Superior temporal gyrus (tissue), 1 donor: ENCODE measurements around the gene ACCS.

Source experiments
- DNase-seq: peaks from one replicate; pipeline ENCODE4 v3.0.0-alpha.2; 2016; ENCODE audit errors: extremely low spot score

Gene ACCS

DNA sequence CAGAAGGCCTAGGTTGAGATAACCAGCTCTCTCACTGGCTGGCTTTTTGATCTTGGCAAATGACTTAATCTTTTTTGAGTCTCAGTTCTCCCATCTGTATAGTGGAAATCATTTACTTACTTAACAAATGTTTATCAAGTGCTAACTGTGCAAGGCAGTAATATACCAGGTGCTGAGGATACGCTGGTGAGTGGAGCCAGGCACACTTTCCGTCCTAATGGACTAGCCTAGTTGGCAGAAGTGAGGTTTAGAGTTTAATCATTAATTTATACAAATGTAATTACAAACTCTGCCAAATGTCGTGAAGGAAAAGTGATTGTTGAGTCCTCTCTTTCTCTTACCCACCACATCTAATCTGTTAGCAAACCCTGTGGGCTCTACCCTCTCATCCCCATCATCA, 62.7 kb downstream of the ACCS start:
- no peak for DNase-seq

DNA sequence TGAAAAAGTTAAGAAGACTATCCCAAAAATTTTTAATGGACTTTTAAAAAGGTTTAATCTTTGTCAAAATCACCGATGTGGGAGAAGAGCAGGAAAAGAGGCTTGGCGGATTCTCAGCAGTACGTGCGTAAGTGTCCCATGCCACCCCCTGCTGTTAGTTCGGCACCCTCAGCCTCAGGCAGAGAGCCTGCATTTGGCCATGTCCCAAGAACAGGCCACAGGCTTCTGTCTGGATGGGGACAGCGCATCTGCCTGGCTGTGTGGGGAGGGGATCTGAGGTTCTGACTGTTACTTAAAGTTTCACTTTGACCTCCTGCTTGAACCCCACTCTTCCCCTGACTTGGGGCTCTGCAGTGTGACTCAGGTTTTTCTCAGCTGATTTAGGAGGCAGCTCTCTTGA, 64.7 kb downstream of the ACCS start:
- DNase-seq, result no peak

DNA sequence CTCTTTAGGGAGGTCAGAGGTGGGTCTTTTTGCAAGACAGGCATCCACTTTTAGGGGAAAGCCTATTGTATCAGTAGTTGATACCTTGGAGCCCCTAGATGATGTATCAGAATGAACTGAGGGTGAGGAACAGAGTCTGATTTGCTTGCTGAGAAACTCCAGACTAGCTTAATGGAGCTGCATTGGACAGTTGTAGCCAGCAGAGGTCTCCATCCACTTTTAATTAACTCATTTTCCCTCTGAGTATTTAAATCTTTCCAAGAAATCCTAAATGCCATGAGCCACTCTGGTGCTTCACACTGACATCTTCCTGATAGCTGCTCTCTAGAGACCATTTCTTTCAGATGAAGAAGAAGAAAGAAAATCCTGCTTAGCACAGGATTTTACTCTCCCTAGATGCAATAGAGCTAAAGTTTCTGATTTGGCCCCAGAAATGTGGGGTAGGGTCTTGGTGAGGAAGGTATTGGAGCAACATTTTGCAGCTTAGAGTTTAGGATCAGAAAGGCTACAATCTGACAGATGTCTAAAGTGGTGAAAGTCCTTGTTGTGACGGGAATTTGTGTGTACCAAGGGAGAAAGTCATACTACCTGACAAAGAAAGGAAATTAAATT, 67.4 kb downstream of the ACCS start:
- peak; percentile 62 for DNase-seq
